Vagina (tissue), 2 donors: ENCODE results near the gene TSC22D1. TPM values are rescaled to one million over a fixed set of nuclear protein-coding genes. Genes with fewer than 3 reads are reported as not detected.

Experiments used
- DNase-seq, 2 donors: peaks; one replicate each; pipeline ENCODE4 v3.0.0-alpha.2; 2017; ENCODE audit errors: extremely low spot score in 2 of 2
- H3K27ac ChIP-seq: fragments of 200-600 bp; sonication (generic); one replicate; pipeline ENCODE4 v1.5.1; 2019
- H3K27me3 ChIP-seq: fragments of 200-600 bp; sonication (generic); one replicate; pipeline ENCODE4 v1.5.1; 2019
- H3K36me3 ChIP-seq, 2 donors: fragments of 200-600 bp; sonication (generic); one replicate each; pipeline ENCODE4 v1.5.1; 2017 to 2019
- H3K4me1 ChIP-seq: fragments of 200-600 bp; sonication (generic); one replicate; pipeline ENCODE4 v1.5.1; 2019
- H3K4me3 ChIP-seq, 2 donors: fragments of 200-600 bp; sonication (generic); 1 replicate in 1 of 2; 2 replicates in 1 of 2; pipeline ENCODE4 v1.5.1; 2016 to 2019
- H3K9me3 ChIP-seq: fragments of 200-600 bp; sonication (generic); one replicate; pipeline ENCODE4 v1.5.1; 2019
- POLR2A ChIP-seq, 2 donors: fragments of 450-650 bp; IDR thresholded peaks; one replicate each; pipeline ENCODE4 v1.6.1; 2017; ENCODE audit warnings: antibody characterized with exemption in 2 of 2, mild to moderate bottlenecking in 2 of 2, moderate library complexity in 2 of 2
- POLR2AphosphoS5 ChIP-seq, 2 donors: sonication (generic); formaldehyde crosslinking; IDR thresholded peaks; one replicate each; pipeline ENCODE4 v1.9.0; 2017; ENCODE audit warnings: antibody characterized with exemption in 2 of 2, mild to moderate bottlenecking in 2 of 2, low read depth in 1 of 2; ENCODE audit not compliant: insufficient read depth in 1 of 2
- intact Hi-C: fragments of 100-400 bp; cut with DNase I; formaldehyde crosslinking; loops from one replicate; pipeline ENCODE4 v1.15.1; 2023
- total RNA-seq: library from RNA; depleted of rRNA; stranded (reverse); fragments of >200 nt; gene quantifications from one replicate; pipeline ENCODE4 v1.2.3, GENCODE V29; 2016
- TF ChIP-seq, protein P1 (sequence below), 3 experiments: fragments of 450-650 bp in 2 of 3; fragments of 200-600 bp in 1 of 3; sonication (generic) in 1 of 3; IDR thresholded peaks; one replicate each; pipeline ENCODE4 v1.5.1; 2017 to 2019; ENCODE audit warnings: antibody characterized with exemption in 3 of 3, mild to moderate bottlenecking in 2 of 3, moderate library complexity in 2 of 3

TSC22D1 gene
- total RNA-seq, 1 donor from 2014 or later = 117 TPM

DNA sequence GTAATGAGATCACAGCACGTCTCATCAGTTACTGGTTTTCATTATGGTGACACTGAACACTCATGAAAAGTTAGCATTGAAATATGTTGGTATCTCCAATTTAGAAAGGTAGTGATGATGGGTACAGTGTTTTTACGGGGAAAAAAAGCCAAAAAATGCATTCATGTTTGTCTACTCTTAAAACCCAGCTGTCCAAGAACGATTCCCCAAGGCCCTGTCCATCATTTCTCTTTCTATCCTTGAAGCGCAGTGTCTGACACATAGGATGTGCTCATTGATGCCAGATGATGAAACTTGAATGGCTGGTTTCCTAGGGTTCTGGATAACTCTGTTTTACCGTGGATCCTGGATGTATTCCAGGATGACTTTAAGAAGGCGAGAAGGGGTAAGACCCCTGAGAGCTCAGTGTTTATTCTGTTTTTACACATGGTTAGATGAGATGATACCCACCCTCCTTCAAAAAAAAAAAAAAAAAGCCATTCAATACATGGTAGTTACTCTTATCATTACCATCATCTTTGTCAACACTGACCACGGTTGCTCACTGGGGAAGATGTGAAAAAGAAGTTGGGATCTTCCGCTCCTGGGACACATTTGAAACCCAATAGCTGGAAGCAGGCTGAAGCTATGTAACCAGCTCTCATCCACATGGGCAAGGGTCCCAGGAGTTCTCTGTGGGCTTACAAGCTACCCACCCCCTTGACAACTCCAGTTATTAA is 180.0 kb downstream of the TSC22D1 start:
- TF ChIP-seq, protein P1, sequence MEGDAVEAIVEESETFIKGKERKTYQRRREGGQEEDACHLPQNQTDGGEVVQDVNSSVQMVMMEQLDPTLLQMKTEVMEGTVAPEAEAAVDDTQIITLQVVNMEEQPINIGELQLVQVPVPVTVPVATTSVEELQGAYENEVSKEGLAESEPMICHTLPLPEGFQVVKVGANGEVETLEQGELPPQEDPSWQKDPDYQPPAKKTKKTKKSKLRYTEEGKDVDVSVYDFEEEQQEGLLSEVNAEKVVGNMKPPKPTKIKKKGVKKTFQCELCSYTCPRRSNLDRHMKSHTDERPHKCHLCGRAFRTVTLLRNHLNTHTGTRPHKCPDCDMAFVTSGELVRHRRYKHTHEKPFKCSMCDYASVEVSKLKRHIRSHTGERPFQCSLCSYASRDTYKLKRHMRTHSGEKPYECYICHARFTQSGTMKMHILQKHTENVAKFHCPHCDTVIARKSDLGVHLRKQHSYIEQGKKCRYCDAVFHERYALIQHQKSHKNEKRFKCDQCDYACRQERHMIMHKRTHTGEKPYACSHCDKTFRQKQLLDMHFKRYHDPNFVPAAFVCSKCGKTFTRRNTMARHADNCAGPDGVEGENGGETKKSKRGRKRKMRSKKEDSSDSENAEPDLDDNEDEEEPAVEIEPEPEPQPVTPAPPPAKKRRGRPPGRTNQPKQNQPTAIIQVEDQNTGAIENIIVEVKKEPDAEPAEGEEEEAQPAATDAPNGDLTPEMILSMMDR (IDR thresholded peaks at IDR 0.05) = no peak
- TF ChIP-seq POLR2AphosphoS5 (IDR thresholded peaks at IDR 0.05; ENCODE audit: insufficient read depth in 1 of 2, low read depth in 1 of 2) = no peak
- TF ChIP-seq POLR2A (IDR thresholded peaks at IDR 0.05) = no peak
- H3K27ac ChIP-seq = peak overlapping the region; percentile 69

DNA sequence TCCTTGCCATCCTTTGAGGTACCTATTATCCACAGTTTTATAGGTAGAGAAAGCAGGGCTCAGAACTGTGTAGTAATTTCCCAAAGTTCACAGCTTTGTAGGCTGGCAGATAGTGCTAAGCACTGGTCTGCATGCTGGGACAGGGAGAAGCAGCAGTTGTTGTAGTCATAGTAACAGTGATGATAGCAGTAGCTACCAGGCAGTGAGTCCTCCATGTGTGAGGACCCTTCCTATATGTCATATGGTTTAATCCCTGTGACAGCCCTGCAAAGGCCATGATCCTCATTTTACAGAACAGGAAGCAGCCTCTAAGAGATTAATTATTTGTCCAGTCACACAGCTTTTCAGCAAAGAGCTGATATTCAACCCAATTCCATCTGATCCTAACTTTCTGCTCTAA is 181.5 kb downstream of the TSC22D1 start:
- no peak overlapping the region for H3K4me3 ChIP-seq
- intact Hi-C loops = loop anchor here (5.0 kb wide), 1 partner anchor 173 kb away; no protein-coding TSS in a partner anchor
- no peaks in the 10 kb centered on the region for H3K27me3 ChIP-seq
- no peak overlapping the region for H3K27ac ChIP-seq
- DNase-seq = no peak
- no peaks in the 10 kb centered on the region for H3K9me3 ChIP-seq
- TF ChIP-seq POLR2A (IDR thresholded peaks at IDR 0.05) (no peak), POLR2AphosphoS5 (IDR thresholded peaks at IDR 0.05; ENCODE audit: insufficient read depth in 1 of 2, low read depth in 1 of 2) (no peak)
- no peaks in the 10 kb centered on the region for H3K36me3 ChIP-seq
- H3K4me1 ChIP-seq = peaks cover 14% of the 10 kb centered on the region

More for the DNA sequence above, 180.0 kb downstream of the TSC22D1 start:
- Histone ChIP-seq H3K27me3 (no peaks in the 10 kb centered on the region), H3K36me3 (no peaks in the 10 kb centered on the region), H3K4me1 (peaks cover 7% of the 10 kb centered on the region), H3K9me3 (no peaks in the 10 kb centered on the region), H3K4me3 (no peak overlapping the region)
- intact Hi-C loops = no loop called here
- no peak for DNase-seq

DNA sequence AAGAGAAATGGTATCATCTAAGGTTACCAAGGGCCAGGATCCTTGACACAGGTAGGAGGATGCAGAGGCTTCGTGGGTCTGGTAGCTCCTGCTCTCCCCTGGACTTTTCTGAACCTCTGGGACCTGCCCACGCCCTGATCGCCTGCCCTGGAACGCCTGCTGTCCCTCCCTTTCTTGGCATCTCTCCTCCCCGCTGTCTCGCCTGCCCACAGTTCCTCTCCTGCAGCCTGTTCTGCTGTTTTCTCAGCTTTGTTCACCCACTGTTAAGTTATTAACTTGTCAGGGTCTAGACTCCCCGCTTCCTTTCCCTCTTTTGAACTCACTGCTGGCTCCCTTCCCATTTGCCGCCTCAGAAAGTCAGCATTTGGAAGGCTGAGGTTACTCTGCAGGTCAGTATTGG is 182.7 kb downstream of the TSC22D1 start:
- H3K4me3 ChIP-seq = no peak overlapping the region
- no peaks in the 10 kb centered on the region for H3K36me3 ChIP-seq
- peaks cover 14% of the 10 kb centered on the region for H3K4me1 ChIP-seq
- TF ChIP-seq, protein P1 (IDR thresholded peaks at IDR 0.05) = no peak
- TF ChIP-seq POLR2AphosphoS5 (IDR thresholded peaks at IDR 0.05; ENCODE audit: insufficient read depth in 1 of 2, low read depth in 1 of 2) (no peak), POLR2A (IDR thresholded peaks at IDR 0.05) (no peak)
- DNase-seq = no peak
- no peak overlapping the region for H3K27ac ChIP-seq
- no peaks in the 10 kb centered on the region for H3K27me3 ChIP-seq
- intact Hi-C loops = loop anchor here (5.0 kb wide), 1 partner anchor 174 kb away; no protein-coding TSS in a partner anchor
- no peaks in the 10 kb centered on the region for H3K9me3 ChIP-seq

DNA sequence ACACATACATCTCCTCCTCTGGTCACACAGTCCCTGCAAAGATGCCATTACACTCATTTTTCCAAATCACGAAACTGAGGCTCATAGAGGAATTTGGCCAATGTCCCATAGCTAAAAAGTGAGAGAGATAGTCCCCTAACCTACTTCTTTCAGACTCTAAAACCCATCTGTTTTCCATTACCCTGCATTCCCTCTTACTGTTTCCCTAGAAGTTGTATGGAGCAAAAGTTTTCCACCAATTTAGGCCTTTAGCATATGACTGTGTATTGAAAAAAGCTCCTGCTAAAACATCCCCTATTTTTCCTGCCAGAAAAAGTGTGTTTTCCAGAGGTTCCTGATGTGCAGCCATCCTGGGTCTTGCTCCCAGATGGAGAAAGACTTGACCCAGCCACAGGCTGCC is 186.3 kb downstream of the TSC22D1 start:
- TF ChIP-seq, protein P1 (IDR thresholded peaks at IDR 0.05) = no peak
- no peak for TF ChIP-seq POLR2AphosphoS5 (IDR thresholded peaks at IDR 0.05; ENCODE audit: insufficient read depth in 1 of 2, low read depth in 1 of 2)
- TF ChIP-seq POLR2A (IDR thresholded peaks at IDR 0.05) = no peak
- H3K4me1 ChIP-seq = peaks cover 7% of the 10 kb centered on the region
- no peak overlapping the region for H3K27ac ChIP-seq
- no peaks in the 10 kb centered on the region for H3K27me3 ChIP-seq
- H3K9me3 ChIP-seq = no peaks in the 10 kb centered on the region
- H3K36me3 ChIP-seq = no peaks in the 10 kb centered on the region
- H3K4me3 ChIP-seq = no peak overlapping the region
- no peak for DNase-seq
- intact Hi-C loops = loop anchor here (5.0 kb wide), 1 partner anchor 177 kb away; no protein-coding TSS in a partner anchor

DNA sequence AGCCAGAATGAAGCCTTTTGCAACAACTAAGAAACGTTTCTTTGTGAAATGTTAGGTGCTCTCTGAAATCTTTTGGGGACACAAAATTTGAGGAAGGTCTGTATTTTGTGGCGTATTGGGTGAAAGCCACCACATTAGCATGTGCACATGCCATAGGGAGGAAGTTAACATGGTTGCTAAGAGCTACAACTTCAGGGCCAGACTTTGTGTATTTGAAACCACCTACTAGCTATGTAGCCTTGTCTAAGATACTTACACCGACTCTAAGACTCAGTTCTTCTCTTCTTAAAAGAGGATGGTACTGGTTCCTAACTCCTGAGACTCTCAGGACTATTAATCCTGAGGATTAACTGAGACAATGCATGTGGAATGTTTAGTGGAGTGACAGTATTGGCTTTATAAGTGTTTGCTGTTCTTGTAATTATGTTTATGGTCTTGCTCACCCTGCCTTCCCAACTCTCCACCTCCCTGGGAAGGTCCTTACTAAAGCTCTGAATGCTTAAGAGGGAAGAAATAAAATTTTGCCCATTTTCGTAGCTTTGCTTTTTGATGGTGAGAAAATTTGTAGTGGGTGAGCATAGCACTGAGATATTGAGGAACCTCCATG is 187.0 kb downstream of the TSC22D1 start:
- TF ChIP-seq POLR2AphosphoS5 (IDR thresholded peaks at IDR 0.05; ENCODE audit: insufficient read depth in 1 of 2, low read depth in 1 of 2) (no peak), POLR2A (IDR thresholded peaks at IDR 0.05) (no peak)
- TF ChIP-seq, protein P1 (IDR thresholded peaks at IDR 0.05) = no peak
- DNase-seq = no peak

More for the DNA sequence above, 187.0 kb downstream of the TSC22D1 start:
- Histone ChIP-seq H3K9me3 (no peaks in the 10 kb centered on the region), H3K4me3 (no peak overlapping the region), H3K4me1 (peaks cover 7% of the 10 kb centered on the region), H3K36me3 (no peaks in the 10 kb centered on the region), H3K27me3 (no peaks in the 10 kb centered on the region), H3K27ac (no peak overlapping the region)
- intact Hi-C loops = no loop called here
